ENCODE data around the gene NUP42.

DNA sequence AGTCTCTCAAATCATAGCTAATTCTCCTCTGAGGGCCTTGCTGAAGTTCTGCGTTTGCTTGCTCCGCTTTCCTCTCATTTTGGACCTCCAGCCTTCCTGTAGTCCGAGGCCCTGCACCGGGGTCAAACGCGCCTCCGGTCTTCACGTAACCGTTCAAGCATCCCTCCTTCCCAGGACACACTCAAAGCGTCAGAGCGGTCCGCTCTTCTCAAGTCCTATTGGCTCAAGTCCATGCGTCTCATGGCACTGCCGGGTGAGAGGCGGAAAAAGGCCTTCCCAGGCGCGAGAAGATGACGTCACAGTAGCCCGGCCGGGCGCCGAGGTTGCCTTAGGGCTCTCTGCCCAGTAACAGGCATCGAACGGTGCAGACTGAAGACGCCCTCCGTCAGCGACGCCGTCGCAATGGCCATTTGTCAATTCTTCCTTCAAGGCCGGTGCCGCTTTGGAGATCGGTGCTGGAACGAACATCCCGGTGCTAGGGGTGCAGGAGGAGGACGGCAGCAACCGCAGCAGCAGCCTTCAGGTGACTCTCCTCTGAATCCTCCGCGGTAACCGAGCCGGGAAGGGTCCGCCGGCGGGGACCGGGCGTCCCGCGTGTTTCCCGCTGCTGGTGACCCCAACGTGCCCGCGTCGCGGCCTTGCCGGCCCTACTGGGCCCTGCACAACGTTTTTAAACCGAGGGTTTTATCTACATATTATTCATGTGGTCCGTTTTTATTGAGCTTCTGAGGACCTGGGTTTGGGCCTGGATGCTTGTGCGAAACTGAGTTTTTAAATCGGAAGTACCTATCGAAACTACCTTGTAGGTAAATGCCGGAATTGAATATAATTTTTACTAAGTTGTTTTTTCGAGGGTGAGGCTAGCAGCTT, at the start of gene NUP42:
- TF ChIP-seq POLR2A (IDR thresholded peaks at IDR 0.05) = peak; percentile 84
- TF ChIP-seq, protein P1, sequence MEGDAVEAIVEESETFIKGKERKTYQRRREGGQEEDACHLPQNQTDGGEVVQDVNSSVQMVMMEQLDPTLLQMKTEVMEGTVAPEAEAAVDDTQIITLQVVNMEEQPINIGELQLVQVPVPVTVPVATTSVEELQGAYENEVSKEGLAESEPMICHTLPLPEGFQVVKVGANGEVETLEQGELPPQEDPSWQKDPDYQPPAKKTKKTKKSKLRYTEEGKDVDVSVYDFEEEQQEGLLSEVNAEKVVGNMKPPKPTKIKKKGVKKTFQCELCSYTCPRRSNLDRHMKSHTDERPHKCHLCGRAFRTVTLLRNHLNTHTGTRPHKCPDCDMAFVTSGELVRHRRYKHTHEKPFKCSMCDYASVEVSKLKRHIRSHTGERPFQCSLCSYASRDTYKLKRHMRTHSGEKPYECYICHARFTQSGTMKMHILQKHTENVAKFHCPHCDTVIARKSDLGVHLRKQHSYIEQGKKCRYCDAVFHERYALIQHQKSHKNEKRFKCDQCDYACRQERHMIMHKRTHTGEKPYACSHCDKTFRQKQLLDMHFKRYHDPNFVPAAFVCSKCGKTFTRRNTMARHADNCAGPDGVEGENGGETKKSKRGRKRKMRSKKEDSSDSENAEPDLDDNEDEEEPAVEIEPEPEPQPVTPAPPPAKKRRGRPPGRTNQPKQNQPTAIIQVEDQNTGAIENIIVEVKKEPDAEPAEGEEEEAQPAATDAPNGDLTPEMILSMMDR (IDR thresholded peaks at IDR 0.05) = no peak
- TF ChIP-seq EP300 (IDR thresholded peaks at IDR 0.05; ENCODE audit: low read depth) = no peak
